ENCODE data around the gene FEZ2. TPM values are rescaled to one million over a fixed set of nuclear protein-coding genes. Genes with fewer than 3 reads are reported as not detected.

Gene FEZ2
- total and polyA plus RNA-seq, 2 of the 13 experiments (the other 11 are each of a cell fraction or from before 2014, with no cell fraction given), result 42.5 to 59.1 TPM

DNA sequence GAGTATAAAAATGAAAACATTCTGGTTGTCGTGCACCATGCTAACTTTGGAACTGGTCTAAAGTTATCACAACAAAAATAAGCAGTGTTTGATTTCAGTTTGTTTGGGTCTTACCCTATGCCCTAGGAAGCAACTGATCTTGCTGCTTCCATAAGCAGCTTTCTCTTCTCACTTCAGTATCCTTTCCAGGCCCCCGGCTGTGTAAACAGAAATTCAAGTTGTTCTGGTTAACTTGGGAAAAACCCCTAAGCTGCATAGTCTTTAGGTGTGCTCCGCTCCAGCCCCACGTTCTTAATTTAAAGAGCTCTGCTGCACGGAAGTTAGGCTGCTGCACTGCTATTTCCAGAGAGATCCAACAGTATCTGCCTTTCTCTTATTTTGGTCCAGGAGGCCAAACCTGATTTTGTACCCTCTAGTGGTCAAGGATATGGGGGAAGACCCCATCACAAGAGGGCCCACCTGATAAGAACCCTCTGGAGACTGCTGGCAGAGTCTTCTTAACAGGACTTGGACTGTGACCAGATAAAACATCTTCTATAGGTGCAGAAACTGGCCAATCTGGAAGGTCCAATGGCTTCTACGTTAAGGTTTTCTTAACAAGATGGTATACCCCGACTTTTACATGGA is 69.1 kb downstream of the FEZ2 start (continued):
- TF ChIP-seq, protein P1, sequence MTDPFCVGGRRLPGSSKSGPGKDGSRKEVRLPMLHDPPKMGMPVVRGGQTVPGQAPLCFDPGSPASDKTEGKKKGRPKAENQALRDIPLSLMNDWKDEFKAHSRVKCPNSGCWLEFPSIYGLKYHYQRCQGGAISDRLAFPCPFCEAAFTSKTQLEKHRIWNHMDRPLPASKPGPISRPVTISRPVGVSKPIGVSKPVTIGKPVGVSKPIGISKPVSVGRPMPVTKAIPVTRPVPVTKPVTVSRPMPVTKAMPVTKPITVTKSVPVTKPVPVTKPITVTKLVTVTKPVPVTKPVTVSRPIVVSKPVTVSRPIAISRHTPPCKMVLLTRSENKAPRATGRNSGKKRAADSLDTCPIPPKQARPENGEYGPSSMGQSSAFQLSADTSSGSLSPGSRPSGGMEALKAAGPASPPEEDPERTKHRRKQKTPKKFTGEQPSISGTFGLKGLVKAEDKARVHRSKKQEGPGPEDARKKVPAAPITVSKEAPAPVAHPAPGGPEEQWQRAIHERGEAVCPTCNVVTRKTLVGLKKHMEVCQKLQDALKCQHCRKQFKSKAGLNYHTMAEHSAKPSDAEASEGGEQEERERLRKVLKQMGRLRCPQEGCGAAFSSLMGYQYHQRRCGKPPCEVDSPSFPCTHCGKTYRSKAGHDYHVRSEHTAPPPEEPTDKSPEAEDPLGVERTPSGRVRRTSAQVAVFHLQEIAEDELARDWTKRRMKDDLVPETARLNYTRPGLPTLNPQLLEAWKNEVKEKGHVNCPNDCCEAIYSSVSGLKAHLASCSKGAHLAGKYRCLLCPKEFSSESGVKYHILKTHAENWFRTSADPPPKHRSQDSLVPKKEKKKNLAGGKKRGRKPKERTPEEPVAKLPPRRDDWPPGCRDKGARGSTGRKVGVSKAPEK (CRISPR knock-in tag; IDR thresholded peaks at IDR 0.05; ENCODE audit: borderline replicate concordance), result no peak
- TF ChIP-seq EHMT2 (IDR thresholded peaks at IDR 0.05; ENCODE audit: borderline replicate concordance, low read depth, low read length), result no peak
- TF ChIP-seq, protein P2, sequence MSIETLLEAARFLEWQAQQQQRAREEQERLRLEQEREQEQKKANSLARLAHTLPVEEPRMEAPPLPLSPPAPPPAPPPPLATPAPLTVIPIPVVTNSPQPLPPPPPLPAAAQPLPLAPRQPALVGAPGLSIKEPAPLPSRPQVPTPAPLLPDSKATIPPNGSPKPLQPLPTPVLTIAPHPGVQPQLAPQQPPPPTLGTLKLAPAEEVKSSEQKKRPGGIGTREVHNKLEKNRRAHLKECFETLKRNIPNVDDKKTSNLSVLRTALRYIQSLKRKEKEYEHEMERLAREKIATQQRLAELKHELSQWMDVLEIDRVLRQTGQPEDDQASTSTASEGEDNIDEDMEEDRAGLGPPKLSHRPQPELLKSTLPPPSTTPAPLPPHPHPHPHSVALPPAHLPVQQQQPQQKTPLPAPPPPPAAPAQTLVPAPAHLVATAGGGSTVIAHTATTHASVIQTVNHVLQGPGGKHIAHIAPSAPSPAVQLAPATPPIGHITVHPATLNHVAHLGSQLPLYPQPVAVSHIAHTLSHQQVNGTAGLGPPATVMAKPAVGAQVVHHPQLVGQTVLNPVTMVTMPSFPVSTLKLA (IDR thresholded peaks at IDR 0.05), result no peak
- no peak for TF ChIP-seq RFX1 (IDR thresholded peaks at IDR 0.05)

DNA sequence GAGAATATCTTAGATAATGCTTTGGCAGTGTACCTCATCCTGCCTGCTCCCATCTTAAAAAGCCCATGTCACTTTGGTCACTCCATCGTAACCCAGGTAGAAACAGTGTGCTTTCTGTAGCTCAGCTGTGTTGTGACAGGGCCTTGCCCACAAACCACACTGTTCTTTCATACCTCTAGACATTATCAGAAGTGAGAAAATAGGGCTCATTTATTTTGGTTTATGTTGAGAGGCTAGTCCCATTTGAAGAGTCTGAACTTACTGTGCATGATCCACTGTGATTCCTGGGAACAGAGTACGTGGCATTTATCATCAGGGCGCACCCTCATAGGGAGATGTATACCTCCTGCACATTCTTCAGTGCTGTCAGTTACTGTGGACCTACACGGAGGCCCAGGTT is 69.7 kb downstream of the FEZ2 start:
- intact Hi-C loops (cut with micrococcal nuclease; ENCODE audit: unreplicated experiment) (no loop called here), in situ Hi-C loops (cut with HindIII; ENCODE audit: extremely low pct_ligation_motif_present, low pct_unique_long_range_greater_than_20kb) (no loop called here)
- peak; percentile 14; the same call in 1 of the 3 replicates for ATAC-seq
- H3K36me3 ChIP-seq (replicated peaks in 1 of 2; ENCODE audit: control insufficient read depth in 1 of 2, insufficient read depth in 2 of 2, low read length in 2 of 2), result peaks cover 33 to 76% of the 10 kb centered on the region in 2 experiments
- H2AFZ ChIP-seq (ENCODE audit: low read length), result no peak overlapping the region
- no peak for FAIRE-seq
- no peaks in the 10 kb centered on the region for H3K4me1 ChIP-seq (ENCODE audit: insufficient read depth, low read length)
- WGBS (ENCODE audit: low lambda C conversion rate), result over 99% methylated on average over 4 of the region's 4 CpGs
- no peaks in the 10 kb centered on the region for H3K27me3 ChIP-seq (ENCODE audit: control insufficient read depth in 1 of 2, insufficient read depth in 2 of 2, low read length in 2 of 2)
- H4K20me1 ChIP-seq (ENCODE audit: insufficient read depth, low read length), result no peaks in the 10 kb centered on the region
- ChIA-PET CTCF (ENCODE audit: low intra/inter-chr PET ratio, low total read pairs) (no interaction called here), POLR2A (no interaction called here)
- DNase-seq (ENCODE audit: low spot score), result no peak
- H3K27ac ChIP-seq (ENCODE audit: extremely low read length, insufficient read depth, low read length), result no peak overlapping the region
- no peaks in the 10 kb centered on the region for H3K9me3 ChIP-seq (ENCODE audit: low read length)
- no peaks in the 10 kb centered on the region for H3K79me2 ChIP-seq (ENCODE audit: insufficient read depth, low read length)
- H3K4me2 ChIP-seq (ENCODE audit: low read depth, low read length), result no peak overlapping the region
- no peak overlapping the region for H3K4me3 ChIP-seq (replicated peaks in 1 of 3; ENCODE audit: insufficient read depth in 1 of 3, low read depth in 2 of 3, low read length in 3 of 3)
- H3K9ac ChIP-seq (ENCODE audit: insufficient read depth, low read depth, low read length), result no peak overlapping the region
- BruUV-seq (replicated peaks), result no TSS peak
- TF ChIP-seq ZNF264 (CRISPR knock-in tag; IDR thresholded peaks at IDR 0.05) (no peak), ZKSCAN8 (CRISPR knock-in tag; IDR thresholded peaks at IDR 0.05; ENCODE audit: borderline replicate concordance) (no peak), ZMYM2 (CRISPR knock-in tag; IDR thresholded peaks at IDR 0.05) (no peak), RNF2 (conservative IDR thresholded peaks at IDR 0.05; ENCODE audit: low read depth) (no peak), SP5 (CRISPR knock-in tag; IDR thresholded peaks at IDR 0.05; ENCODE audit: borderline replicate concordance, low read depth) (no peak), ZNF709 (CRISPR knock-in tag; IDR thresholded peaks at IDR 0.05) (no peak), TGIF2 (CRISPR knock-in tag; IDR thresholded peaks at IDR 0.05) (no peak), ZNF674 (CRISPR knock-in tag; IDR thresholded peaks at IDR 0.05; ENCODE audit: low read depth) (no peak), EED (CRISPR knock-in tag; IDR thresholded peaks at IDR 0.05) (no peak), MYNN (CRISPR knock-in tag; IDR thresholded peaks at IDR 0.05; ENCODE audit: low read depth) (no peak), ZNF24 (IDR thresholded peaks at IDR 0.05) (no peak), ZNF879 (CRISPR knock-in tag; IDR thresholded peaks at IDR 0.05) (no peak), ETV6 (CRISPR knock-in tag; conservative IDR thresholded peaks at IDR 0.05) (no peak)
- TF ChIP-seq, protein P3, sequence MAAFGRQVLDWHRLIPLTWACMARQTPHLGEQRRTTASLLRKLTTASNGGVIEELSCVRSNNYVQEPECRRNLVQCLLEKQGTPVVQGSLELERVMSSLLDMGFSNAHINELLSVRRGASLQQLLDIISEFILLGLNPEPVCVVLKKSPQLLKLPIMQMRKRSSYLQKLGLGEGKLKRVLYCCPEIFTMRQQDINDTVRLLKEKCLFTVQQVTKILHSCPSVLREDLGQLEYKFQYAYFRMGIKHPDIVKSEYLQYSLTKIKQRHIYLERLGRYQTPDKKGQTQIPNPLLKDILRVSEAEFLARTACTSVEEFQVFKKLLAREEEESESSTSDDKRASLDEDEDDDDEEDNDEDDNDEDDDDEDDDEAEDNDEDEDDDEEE (CRISPR knock-in tag; IDR thresholded peaks at IDR 0.05), result no peak
- TF ChIP-seq, protein P4, sequence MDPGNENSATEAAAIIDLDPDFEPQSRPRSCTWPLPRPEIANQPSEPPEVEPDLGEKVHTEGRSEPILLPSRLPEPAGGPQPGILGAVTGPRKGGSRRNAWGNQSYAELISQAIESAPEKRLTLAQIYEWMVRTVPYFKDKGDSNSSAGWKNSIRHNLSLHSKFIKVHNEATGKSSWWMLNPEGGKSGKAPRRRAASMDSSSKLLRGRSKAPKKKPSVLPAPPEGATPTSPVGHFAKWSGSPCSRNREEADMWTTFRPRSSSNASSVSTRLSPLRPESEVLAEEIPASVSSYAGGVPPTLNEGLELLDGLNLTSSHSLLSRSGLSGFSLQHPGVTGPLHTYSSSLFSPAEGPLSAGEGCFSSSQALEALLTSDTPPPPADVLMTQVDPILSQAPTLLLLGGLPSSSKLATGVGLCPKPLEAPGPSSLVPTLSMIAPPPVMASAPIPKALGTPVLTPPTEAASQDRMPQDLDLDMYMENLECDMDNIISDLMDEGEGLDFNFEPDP (CRISPR knock-in tag; conservative IDR thresholded peaks at IDR 0.05), result no peak
